D721Med (cell line): ENCODE results near the gene ARFGAP2.
"Not testable (repeated sequence)": the region's sequence is repeated elsewhere in the genome, so short reads cannot be mapped to it uniquely, and the experiment has no call there.

Experiments
- DNase-seq: peaks from one replicate; pipeline ENCODE4 v3.0.0; 2011; ENCODE audit warnings: low spot score; ENCODE audit not compliant: insufficient read length
- FAIRE-seq: peaks from 2 replicates; lab custom pipeline; 2011; peaks lifted over from hg19 to GRCh38; lab: Jason Lieb, UNC
- CTCF ChIP-seq: IDR thresholded peaks from 2 replicates; pipeline ENCODE4 v1.5.1; 2012; ENCODE audit warnings: mild to moderate bottlenecking, control low read depth; ENCODE audit not compliant: insufficient read depth; ENCODE audit errors: missing control alignments

Gene ARFGAP2

DNA sequence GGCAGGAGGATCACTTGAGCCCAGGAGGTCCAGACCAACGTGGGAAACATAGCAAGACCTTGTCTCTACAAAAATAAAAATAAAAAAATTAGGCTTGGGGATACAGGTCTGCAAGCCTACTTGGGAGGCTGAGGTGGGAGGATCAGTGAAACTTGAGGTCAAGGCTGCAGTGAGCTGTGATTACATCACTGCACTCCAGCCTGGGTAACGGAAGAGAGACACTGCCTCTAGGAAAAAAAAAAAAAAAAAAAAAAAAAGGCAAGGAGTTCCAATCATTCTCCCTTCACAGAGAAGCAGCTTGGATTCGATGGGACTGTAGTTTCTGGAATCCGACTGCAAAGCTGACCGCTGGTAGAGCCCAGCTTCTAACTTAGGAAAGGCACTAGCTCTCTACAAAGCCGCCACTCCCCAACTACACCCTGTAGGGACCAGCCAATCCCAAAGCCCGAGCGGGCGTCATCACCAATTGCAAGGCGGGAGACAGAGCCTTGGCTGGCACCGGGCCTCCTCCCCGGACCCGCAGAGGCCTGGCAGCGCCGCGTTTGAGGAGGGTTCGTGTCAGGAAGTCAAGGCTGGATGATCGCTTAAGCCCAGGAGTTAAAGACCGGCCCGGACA is 37.4 kb upstream of the ARFGAP2 start:
- no peak for FAIRE-seq
- TF ChIP-seq CTCF = no peak
- no peak for DNase-seq

- no peak for DNase-seq
- TF ChIP-seq CTCF = no peak
- no peak for FAIRE-seq
Measured at GRCh38 chr11:47212938-47213337, 36.3 kb upstream of the ARFGAP2 start.

- FAIRE-seq = no peak
- TF ChIP-seq CTCF = no peak
- DNase-seq = no peak
Measured at GRCh38 chr11:47208628-47209027, 31.9 kb upstream of the ARFGAP2 start.

GRCh38 chr11:47208008-47208552 is 31.4 kb upstream of the ARFGAP2 start:
- DNase-seq, FAIRE-seq: not testable (repeated sequence)

DNA sequence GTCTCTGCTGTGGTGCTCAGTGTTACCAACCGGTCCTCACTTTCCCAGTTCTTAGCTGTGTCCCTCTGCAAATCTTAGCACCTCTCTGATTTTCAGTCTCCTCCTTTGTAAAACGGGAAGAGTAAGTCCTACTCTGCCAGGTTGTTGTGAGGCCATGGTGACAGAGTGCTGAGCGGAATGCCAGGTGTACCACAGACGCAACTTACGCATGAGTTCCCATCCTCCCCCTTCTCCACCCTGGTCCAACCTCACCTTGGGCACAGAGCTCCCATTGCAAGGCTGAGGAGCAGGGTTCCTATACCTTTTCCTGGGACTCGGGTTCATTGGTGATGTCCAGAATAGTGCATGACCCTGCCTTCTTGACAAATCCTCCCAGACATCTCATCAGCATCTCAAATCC is 30.8 kb upstream of the ARFGAP2 start:
- FAIRE-seq (no peak), DNase-seq (no peak)
- TF ChIP-seq CTCF = no peak

- not testable (repeated sequence) for FAIRE-seq, DNase-seq
Measured at GRCh38 chr11:47206577-47206976, 29.9 kb upstream of the ARFGAP2 start.

- FAIRE-seq = no peak
- no peak for TF ChIP-seq CTCF
- DNase-seq = no peak
Measured at GRCh38 chr11:47204637-47204989, 27.9 kb upstream of the ARFGAP2 start.

DNA sequence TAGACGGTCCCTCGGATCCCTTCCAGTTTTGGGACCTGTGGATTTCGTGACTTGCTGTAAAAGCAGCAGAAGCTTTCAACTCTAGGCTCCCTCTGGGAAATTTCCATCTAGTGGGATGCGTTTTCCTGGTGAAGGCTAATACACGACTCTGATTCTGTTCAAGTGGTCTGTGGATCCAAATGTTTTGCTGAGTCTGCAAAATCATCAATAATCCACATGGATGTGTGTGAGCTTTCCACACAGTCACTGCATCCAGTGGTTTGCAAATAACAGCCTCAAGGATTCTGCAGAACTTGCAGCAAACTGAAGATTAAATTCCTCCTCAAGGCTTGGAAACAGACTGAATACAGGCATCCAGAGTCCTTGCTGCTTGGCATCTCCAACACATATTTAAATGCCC is 25.9 kb upstream of the ARFGAP2 start:
- no peak for DNase-seq
- TF ChIP-seq CTCF = no peak
- no peak for FAIRE-seq
